Activated CD4-positive, CD25-positive, alpha-beta regulatory T cell treated with anti-CD3 and anti-CD28 coated beads, Interleukin-2, amount 50 U/mL, for 16 hours (primary cell): ENCODE measurements around the gene ZC3HAV1.
"Not testable (repeated sequence)": the region's sequence is repeated elsewhere in the genome, so short reads cannot be mapped to it uniquely, and the experiment has no call there.

Experiments
- DNase-seq: peaks from one replicate; pipeline ENCODE4 v3.0.0-alpha.2; 2020; ENCODE audit warnings: low read depth, low spot score

The ZC3HAV1 gene

DNA sequence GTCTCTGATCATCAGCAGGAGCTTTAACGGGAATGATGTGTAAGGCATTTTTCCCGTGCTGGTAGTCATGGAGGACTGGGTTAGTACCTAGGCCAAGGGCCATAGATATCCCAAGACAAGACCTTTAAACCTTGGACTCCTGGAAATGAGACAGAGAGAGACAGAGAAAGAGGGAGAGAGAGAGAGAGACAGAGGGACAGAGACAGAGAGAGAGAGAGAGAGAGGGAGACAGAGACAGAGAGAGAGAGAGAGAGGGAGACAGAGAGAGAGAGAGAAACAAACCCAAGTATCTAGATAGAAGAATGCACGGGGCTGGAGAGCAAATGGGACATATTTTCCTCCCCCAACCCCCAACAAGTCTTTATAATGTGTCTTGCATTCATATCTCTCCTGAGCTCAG is 22.3 kb downstream of the ZC3HAV1 start:
- DNase-seq: no peak

DNA sequence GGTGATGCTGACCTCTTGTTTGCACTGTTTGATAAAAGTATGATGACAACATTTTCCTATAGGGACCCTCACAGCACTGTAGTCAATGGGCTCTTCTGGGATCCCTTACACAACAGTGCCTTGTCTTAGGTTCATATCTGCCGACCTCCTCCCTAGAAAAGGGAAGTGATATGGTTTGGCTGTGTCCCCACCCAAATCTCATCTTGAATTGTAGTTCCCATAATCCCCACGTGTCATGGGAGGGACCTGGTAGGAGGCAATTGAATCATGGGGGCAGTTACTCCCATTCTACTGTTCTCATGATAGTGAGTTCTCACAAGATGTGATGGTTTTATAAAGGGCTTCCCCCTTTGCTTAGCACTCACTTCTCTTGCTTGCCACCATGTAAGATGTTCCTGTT is 23.1 kb downstream of the ZC3HAV1 start:
- no peak for DNase-seq

DNA sequence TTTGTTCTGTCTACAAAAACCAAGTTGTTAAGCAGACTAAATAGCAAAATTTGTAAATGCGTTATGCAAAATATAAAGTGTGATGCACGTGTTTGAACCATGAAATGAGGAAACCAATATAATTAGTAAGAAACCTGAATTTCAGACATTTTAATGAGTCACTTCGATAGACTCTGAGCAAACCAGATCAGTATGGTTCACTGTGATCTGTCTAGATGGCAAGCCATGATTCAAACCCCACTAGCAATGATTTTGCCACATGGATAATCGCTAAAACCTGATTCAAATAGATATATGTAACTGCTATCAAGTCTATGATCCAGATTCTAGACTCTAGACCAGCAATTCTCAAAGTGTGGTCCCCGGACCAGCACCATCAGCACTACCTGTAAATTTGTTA is 24.8 kb downstream of the ZC3HAV1 start:
- no peak for DNase-seq

DNA sequence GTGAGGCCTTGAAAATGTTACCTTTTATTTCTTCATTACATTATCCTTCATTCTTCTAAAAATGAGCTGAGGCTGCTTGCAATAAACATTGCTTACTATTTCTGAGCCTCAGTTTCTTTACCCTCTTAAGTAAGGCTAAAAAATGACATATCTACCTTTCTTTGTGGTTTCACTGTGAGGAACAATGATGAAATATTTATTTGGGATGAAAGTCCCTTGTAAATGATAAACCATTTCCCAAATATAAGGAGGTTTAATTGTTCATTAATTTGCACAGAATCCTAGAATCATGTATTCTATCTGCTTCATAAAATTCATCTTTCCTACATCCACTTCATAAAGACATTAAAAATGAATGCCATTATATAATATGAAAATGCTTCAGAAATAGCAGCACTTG is 27.9 kb downstream of the ZC3HAV1 start:
- no peak for DNase-seq

DNA sequence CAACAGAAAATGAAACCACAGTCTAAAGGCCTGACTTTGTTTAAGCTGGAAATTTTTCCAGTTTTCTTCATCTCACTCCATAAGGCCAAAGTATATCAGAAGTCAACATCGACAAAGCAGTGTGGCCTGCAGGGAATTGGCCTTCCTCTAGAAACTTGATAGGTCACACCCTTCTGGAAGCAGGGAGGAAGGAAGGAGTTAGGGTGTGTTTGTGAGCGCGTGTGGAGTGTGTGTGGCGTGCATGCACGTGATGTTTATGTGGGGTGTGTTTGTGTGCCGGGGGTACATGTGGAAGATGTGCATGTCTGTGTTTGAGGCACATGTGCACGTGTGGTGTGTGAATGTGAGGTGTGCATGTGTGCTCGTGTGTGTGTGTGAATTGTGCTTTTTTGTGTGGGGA is 28.6 kb downstream of the ZC3HAV1 start:
- DNase-seq: no peak

DNA sequence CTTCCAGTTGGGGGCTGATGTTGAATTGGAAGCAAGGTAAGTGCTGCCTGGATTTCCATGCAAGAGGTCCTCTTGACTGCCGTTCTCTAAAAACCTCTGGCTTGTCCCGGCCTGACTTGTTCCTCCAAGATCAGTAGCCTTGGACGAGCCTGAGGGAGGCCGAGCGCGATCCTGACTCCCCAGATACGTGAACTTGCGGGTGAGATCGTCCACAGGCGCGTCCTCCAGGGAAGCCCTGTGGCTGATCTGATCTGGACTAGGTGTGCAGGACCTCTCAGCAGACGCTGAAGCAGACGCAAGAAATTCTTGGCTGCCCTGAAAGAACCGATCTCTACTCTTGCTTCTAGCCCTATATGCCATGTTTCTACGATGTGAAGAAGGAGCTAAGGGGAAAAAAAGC is 29.7 kb downstream of the ZC3HAV1 start:
- DNase-seq: no peak

DNA sequence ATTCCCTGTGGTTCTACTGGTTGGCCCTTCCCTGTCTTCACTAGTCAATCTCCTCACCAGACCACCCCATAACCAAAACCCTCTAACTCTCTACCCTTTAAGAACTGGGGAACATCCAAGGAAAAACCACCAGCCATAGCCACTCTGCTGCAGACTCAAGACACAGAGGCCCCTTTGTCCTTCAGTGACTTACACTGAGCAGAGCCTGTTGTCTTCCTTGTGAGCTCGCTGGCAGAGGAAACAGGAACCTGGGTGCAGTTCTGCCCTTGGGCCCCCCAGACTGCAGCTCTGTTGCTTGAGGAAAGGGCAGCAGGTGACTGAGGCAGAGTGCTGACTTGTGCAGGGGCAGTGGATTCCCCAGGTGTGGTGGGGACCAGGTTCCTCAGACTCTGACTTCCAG is 30.6 kb downstream of the ZC3HAV1 start:
- no peak for DNase-seq

DNA sequence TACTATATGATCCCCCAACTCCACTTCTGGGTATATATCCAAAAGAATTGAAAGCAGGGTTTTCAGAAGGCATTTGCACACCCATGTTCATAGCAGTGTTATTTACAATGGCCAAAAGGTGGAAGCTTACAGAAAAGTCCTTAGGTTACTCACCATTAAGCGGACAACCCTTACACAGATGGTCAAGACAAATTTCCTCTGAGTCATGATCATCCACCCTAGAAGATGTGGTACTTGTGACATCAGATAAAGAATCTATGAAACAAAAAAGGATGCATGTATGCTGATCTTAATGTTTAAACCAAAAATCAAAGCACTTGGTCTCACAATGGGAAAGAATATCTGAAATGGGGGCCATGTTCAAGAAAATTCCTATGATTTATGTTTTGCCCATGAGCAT is 31.1 kb downstream of the ZC3HAV1 start:
- no peak for DNase-seq

DNA sequence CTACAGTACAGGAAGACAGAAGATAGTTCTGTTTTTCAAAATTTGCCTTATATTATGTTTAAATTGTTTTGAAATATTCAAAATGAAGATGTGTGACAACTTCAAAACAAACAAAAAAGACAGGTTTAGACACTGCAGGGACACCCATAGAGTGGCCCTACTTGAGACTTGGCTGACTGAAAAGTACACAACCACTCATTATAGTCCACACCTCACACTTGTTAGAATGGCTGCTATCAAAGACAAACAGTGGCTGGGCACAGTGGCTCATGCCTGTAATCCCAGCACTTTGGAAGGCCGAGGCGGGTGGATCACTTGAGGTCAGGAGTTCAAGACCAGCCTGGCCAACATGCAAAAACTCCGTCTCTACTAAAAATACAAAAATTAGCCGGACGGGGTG is 31.8 kb downstream of the ZC3HAV1 start:
- not testable (repeated sequence) for DNase-seq

DNA sequence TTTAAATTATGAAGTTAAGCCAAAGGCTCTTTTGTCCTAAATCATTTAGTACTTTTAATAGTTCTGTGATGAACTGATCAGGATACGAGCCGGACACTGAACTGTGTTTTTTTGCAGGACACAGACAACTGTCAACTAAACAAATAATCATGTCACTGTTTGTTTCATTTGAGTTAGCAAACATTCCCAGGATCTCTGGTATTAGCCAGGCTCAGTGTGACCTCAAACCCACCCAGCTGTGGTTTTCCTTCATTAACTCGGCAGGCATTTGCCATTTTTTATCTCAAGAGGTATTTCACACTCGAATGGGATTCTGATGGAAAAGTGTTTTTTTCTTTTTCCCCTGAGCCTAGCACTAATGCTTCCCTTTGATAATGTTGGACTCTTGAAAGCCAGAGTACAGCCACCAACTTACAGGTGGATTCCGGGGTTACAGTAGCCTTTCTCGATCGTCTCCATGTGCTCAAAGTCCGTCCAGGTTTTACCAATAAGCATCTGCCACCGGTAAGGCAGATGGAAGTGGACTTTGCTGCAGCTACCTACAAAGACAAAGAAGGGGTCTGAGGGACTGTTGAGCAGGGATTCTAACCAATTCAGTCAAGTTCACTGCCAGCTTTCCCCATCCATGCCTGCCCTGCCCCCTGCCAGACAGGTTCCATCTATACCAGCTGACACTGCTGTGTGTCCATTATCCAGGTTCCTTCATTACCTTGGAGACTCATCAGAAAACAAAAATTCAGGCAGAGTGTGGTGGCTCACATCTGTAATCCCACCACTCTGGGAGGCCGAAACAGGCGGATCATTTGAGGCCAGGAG is 33.4 kb downstream of the ZC3HAV1 start:
- no peak for DNase-seq

DNA sequence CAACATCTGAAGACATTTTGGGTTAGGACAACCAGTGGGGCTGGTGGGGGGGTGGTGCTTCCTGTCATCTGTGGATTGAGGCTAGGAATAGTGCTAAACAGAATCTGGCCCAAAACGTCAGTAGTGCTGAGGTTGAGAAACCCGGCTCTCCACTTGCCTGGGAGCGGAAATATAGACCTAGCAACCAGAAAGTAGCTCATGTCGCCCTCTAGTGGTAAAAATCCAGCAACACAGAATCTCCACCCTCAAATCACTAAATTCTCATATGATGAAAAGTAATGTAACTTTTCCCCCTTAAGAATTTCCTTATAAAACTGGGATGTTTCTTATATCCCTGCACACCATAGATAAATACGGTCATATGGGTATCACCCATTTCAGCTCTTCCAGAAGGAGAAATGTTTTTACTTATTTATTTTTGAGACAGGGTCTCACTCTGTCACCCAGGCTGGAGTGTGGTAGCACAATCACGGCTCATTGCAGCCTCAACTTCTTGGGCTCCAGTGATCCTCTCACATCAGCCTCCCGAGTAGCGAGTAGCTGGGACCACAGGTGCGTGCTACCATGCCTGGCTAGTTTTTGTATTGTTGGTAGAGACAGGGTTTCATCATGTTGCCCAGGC is 34.4 kb downstream of the ZC3HAV1 start:
- peak; percentile 46 for DNase-seq

DNA sequence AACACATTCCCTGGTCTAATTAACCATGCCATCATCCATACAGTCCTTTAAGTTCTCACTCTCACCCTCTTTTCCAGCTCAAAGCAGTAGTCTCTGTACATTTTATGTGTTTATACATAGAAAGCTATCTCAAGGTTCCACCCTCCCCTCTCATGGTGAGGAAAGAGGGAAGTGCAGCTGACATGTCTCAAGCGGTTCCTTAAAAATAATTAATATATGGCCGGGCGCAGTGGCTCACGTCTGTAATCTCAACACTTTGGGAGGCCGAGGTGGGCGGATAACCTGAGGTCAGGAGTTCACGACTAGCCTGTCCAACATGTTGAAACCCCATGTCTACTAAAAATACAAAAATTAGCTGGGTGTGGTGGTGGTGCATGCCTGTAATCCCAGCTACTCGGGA is 36.7 kb downstream of the ZC3HAV1 start:
- no peak for DNase-seq

DNA sequence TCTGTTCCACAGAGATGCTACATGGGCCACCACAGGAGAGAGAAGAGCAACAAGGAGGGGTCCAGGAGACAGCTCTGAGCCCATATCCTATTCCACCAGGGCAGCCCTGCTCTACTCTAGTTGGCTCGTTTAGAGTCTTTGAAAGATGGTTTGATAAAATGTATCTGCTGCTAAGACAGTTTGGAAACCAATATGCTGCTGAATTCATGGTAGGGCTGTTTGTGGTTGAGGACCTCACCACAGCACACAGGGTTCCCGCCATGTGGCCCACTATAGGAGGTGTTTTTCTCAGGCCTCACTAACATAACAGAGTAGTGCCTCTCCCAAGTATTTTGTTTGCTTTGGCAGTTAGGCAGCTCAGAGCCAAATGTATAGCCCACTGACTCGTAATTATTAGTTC is 37.8 kb downstream of the ZC3HAV1 start:
- no peak for DNase-seq

DNA sequence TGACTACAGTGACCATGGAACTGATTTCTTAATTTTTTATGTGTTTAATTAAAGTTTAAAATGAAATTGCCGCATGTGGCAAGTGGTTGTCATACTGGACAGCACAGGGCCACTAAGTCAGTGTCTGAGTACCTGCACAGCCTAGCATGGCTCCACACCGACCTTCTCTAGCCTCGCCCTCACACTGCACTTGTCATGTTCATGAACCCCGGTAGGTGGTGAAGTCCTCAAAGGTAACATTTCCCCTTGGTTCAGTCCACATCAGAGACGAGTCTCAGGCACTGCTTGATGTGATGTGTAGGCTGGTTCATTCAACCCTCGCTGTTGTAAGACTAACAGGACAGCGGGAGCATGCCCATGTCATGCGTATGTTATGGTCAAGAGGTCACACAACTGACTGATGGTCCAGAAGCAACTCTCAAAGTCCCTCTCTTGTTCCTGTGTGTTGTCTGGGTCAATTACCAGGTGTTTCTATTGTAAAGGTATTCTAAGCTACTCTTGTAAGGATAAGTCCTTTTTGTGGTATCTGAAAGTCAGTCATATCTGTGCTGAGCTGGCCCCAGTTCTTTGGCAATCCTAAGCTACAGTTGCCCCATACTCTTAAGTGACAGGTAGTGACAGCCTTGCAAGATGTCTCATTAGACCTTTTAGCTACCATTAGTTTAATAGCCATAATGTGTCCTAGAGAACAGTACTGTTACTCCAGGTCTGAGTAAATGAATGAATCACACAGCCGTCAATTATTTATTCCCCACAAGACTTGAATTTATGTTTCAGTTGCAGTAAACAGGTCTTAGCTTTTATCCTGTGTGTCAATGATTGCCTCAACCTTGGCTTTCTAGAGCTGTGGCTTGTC is 40.7 kb downstream of the ZC3HAV1 start:
- no peak for DNase-seq

DNA sequence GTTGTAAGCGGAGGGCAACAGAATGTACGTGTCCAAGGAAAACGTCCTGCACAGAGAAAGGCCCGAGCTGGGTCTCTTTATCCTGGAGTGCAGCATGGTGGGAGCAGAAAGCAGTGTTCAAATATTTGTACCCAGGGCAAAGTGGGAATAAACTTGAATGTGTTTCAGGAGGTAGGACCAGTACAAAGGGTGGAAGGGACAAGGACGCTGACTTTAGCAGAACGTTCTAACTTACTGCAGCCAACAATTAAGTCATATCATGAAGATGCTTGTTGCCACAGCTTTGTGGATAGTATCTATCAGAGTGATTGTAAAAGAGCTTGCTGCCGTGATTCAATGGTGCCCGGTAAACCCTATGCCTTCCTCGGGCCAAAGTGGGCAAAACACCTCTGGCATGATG is 43.2 kb downstream of the ZC3HAV1 start:
- DNase-seq: no peak

DNA sequence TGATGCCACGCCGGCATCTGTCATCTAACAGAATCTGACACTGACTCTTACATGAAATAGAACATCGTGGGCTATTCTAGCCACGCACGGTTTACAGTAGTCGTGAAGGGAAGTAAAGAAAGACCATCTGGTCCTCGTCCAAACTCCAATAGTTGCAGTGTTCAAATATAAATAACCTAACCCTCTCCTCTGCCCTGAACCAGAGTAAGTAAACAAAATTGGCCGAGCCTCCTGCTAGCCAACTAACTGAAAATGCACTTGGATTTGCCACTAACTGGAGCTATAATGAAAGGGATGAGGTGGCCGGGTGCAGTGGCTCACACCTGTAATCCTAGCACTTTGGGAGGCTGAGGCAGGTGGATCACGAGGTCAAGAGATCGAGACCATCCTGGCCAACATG is 44.2 kb downstream of the ZC3HAV1 start:
- no peak for DNase-seq

DNA sequence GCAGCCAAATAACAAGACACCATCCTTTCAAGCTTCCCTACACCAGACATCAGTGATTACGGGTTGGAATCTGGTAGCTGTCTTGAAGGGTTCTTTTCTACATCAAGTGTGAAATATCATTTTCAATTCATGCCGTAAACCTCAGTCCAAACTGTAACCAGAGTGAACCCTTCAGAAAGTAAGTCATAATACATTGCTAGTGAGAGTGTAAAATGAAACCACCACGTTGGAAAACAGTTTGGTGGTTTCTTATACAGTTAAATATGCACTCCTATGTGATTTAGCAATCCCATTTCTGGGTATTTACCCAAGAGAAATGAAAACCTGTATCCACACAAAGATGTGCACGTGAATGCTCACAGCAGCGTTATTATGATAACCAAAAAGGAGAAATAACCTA is 48.1 kb downstream of the ZC3HAV1 start:
- DNase-seq: no peak

DNA sequence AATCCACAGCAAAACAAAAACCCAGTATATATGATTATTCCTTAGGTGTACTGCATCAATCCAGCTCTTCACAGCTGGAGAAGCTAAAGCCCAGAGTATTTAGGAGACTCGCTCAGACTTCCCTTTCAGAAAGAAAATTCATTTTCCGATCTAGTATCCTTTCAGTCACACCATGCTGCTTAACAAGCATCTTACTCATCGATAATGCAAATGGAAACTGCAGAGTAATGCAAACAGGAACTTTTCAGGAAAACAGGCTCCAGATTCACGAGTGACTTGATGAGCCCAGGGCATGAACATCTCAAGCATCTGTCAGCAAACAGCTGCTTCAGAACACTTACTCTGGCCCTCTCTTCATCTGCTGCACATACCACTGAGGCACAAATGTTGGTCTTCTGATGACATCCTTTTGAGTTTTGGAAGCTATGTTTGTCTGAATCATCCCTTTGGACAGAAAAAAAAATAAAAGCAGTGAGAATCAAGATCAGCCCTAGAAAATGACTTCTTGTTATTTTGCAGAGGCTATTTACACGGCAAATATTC is 48.8 kb downstream of the ZC3HAV1 start:
- DNase-seq: no peak

DNA sequence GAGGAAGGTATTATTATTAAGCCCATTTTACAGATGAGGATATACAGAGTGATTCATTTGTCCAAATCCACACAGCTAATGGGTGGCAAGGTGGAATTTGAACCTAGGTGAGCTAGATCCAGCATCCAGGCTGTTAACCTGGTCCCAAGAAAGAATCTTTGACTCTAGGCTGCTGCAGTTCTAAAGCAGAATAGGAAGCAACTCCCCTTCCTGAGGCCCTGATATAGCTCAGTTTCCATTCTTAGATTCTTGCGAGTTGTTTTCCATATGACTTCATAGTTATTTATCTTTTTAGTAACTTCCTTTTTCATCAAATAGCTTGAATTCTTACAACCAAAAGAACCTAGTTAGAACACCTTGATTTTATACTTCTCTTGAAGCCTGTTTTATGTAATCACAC is 49.6 kb downstream of the ZC3HAV1 start:
- DNase-seq: no peak

DNA sequence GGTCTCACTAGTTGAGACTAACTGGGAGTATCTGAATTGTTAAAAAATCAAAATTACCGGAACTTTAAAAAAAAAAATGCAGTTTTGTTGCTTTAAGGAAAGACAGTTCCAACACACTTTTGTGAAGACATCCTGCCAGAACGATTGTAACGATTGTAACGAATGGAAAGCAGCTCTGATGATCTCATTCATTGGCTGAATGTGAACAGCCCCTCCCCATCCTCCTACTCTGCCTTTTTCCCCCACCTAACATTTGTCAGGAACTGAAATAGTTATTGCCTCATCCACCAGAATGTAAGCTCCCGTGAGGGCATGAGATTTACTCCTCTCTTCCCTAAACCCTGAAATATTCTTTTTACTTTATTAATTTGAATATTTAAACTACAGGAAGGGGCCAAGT is 50.6 kb downstream of the ZC3HAV1 start:
- DNase-seq: no peak

DNA sequence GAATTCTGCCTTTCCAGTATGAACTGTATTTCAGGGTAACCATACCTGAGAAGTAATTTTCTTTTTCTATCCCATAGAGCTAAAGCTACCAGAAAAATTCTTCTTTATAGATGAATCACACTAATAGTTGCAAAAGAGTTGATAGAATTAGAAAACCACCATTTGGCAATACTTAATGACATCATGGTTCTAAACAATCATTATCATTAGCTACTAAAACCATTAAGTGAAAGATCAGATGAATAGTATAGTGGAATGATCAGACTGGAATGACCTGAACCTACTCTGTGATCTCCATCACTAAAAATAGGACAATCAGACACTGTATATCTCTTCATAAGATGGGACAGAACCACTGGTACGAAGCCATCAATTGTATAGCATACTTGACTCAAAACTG is 53.8 kb downstream of the ZC3HAV1 start:
- DNase-seq: no peak

DNA sequence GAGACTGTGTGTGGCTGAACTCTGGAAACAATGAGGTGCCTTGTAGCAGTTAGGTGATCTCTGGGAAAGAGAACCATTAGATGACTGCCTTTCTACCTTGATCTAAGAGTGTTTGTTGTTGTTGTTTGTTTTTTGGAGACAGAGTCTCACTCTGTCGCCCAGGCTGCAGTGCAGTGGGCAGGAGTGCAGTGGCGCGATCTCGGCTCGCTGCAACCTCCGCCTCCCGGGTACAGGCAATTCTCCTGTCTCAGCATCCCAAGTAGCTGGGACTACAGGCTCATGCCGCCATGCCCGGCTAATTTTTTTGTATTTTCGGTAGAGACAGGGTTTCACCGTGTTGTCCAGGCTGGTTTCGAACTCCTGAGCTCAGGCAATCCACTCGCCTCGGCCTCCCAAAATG is 54.9 kb downstream of the ZC3HAV1 start:
- not testable (repeated sequence) for DNase-seq
